GM12801 (cell line): Measurements from ENCODE around the gene MLN.

Experiments
- TF ChIP-seq, protein P1 (sequence below): IDR thresholded peaks from one replicate; pipeline ENCODE4 v1.5.1; 2011; ENCODE audit warnings: control low read depth; ENCODE audit not compliant: insufficient read length; ENCODE audit errors: extremely low read depth

The MLN gene

DNA sequence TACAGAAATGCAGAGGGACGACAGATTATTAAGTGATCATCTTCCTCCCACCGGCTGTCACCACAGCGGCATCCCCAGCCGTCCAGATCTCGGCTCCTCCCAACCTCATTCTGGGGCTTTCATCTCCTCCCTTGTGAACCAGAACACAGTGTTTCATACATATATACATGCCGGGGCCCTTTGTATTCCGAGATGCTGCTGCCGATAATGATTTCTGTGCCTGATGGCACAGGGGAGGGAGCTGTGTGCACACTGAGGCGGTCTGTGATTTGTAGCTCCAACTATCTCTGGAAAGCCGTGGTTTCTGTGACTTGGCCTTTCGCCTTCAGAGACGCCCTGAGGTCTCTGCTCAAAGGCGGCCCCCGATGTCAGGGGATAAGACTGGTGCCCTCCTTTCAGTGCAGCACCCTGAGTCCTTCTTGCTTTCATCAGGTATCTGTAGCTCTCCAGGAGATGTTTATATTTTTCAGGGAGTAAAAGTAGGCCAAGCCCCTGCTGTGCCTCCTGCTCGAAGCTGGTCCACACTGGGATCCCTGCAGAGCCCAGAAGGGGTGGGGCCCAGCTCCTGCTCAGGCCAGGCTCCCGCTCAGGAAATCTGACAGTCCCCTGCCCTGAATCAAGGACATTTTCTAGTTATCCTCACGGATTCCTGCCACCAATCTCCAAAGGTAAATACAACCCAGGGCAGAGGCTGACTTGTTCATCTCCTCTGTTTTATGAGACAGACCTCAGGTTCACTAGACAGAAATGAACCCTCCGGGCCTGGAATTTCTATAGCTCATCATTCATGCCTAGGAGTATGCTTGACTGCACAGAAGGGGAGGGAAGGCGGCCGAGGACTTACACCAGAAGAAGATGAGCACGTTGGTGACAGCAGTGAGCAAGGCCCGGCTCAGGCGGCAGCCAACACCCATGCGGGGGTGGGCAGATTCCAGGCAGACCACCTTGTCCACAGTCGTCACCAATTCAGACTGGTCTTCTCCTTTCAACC lies 26.1 kb downstream of the MLN start:
- TF ChIP-seq, protein P1, sequence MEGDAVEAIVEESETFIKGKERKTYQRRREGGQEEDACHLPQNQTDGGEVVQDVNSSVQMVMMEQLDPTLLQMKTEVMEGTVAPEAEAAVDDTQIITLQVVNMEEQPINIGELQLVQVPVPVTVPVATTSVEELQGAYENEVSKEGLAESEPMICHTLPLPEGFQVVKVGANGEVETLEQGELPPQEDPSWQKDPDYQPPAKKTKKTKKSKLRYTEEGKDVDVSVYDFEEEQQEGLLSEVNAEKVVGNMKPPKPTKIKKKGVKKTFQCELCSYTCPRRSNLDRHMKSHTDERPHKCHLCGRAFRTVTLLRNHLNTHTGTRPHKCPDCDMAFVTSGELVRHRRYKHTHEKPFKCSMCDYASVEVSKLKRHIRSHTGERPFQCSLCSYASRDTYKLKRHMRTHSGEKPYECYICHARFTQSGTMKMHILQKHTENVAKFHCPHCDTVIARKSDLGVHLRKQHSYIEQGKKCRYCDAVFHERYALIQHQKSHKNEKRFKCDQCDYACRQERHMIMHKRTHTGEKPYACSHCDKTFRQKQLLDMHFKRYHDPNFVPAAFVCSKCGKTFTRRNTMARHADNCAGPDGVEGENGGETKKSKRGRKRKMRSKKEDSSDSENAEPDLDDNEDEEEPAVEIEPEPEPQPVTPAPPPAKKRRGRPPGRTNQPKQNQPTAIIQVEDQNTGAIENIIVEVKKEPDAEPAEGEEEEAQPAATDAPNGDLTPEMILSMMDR, result no peak

DNA sequence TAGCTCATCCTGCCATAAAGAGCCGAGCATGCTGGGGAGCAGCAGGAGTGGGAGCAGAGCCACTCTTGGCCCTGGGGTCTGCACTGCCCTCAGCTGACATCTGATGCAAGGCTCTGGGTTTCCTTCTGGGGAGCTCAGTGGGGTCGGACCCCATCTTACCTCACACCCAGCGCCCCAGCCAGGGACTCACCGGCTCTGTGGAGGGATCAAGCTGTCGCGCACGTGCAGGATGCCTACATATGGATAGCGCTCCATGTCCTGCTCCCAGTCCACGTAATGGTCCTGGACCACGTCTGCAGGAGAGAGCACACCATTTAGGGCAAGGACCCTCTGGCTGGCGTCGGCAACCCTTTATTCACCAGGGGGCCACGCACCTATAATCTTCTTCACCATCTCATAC lies 27.0 kb downstream of the MLN start:
- TF ChIP-seq, protein P1, result no peak

DNA sequence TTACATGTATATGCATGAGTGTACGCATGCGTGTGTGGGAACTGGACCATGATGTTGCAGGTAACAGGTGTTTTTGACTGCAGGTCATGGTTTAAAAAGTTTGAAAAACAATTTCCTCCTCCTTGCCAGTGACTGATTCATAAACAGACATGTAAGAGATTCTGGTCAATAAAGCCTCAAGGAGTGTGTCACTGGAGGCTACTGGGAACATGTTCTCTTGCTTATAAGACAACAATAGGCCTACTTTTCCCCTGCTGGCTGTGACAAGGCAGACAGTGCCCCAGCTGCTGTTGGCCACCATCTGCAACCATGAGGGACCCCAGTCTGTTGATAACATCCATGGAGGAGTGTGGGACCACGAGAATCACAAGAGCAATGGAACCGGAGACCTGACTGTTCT lies 27.6 kb downstream of the MLN start:
- TF ChIP-seq, protein P1, result no peak

DNA sequence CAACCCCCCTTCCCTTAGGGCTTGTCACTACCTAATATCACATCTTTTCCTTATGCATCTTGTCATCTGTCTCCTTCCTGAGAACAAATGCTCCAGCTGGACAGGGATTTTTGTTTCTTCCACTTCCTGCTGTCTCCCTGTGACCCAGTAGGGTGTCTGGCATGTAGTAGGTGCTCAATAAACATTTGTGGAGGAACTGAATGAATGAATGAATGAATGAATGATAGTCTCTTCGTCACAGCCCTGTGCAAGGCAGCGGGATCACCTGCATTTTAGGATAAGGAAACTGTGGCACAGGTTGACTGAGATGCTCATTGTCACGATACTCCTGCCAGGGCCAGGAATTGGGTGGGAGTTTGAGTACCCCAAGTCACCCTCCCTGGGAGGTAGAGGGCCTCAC lies 29.0 kb downstream of the MLN start:
- TF ChIP-seq, protein P1, result no peak

DNA sequence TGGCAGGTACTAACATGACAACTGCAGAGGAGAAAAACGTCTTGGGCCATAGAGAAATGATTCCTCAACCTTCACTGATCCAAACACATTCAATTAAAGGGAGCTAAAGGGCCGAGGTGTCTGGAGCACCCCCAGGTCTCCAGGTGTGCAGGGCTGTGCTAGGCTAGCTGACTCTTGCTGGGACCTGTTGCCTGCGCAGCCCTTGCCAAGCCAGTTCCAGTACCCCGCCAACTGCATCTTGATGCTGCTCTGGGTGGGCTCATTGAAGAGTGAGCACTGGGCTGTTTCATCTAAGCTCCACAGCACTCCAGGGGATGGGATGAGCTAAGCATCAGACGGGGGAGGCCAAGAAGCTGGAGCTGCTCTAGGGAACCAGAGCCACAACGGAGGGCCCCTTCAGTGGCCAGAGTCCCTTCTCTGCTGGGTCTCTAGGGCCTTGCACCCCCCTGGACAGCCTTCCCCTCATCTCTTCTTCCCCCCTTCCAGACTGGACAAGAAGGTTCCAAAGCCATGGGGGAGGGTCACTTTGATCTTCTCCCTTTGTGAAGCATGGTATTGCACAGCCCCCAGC lies 30.8 kb downstream of the MLN start:
- TF ChIP-seq, protein P1, result no peak

DNA sequence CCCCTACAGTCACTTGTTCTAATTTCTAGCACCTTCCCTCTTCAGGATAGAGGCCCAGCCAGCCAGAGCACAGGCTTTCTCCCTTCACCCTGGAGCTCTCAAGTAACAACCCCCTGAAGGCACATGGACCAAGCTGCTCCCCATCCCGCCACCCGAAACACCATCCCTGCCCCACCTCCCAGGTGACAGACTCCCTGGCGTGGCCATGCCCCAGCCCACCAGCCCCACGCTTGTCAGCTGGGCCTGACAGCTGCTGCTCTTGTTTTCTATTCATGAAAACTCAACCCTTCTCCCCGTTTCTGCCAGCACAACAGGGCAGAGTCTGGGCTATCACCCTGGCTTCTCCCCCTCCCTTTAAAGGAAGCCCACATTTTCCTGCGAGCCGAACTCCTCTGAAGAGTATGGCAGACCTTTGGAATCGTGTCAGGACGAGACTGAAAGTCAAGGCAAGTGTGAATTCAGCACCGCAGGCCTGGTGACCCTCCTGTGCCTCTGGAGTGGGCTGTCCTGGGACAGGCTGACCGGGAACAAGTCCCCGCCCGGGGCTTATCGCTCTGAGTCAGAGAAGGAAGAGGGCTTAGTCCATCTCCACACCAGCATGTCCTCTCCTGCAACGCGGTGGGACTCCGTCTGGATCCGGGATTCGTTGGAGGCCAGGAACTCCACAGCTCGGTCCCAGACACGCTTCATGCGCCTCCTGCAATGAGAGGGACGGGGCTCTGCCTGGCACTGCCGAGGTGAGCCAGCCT lies 31.5 kb downstream of the MLN start:
- TF ChIP-seq, protein P1, result no peak
